Hepatocyte (in vitro differentiated cells): ENCODE measurements around the gene CIDEB. TPM values are rescaled to one million over a fixed set of nuclear protein-coding genes. Genes with fewer than 3 reads are reported as not detected.

Experiments
- DNase-seq: peaks from one replicate; pipeline ENCODE4 v3.0.0-alpha.2; 2016; ENCODE audit warnings: low spot score
- H2AFZ ChIP-seq: fragments of 200-600 bp; sonication (generic); 2 replicates; pipeline ENCODE4 v1.6.0; 2016; ENCODE audit warnings: antibody characterized with exemption, mild to moderate bottlenecking
- H3K27ac ChIP-seq: fragments of 200-600 bp; sonication (generic); 2 replicates; pipeline ENCODE4 v1.5.1; 2016; ENCODE audit warnings: mild to moderate bottlenecking
- H3K27me3 ChIP-seq: fragments of 200-600 bp; sonication (generic); 2 replicates; pipeline ENCODE4 v1.6.1; 2016
- H3K36me3 ChIP-seq: fragments of 200-600 bp; sonication (generic); replicated peaks from 2 replicates; pipeline ENCODE4 v1.5.1; 2016; ENCODE audit warnings: low read depth; ENCODE audit not compliant: insufficient read depth
- H3K4me1 ChIP-seq: fragments of 200-600 bp; sonication (generic); 2 replicates; pipeline ENCODE4 v1.5.1; 2016; ENCODE audit warnings: mild to moderate bottlenecking, moderate library complexity; ENCODE audit not compliant: insufficient read depth
- H3K4me2 ChIP-seq: fragments of 200-600 bp; sonication (generic); 2 replicates; pipeline ENCODE4 v1.6.0; 2016
- H3K4me3 ChIP-seq: fragments of 200-600 bp; sonication (generic); 2 replicates; pipeline ENCODE4 v1.5.1; 2016; ENCODE audit warnings: mild to moderate bottlenecking
- H3K79me2 ChIP-seq: fragments of 200-600 bp; sonication (generic); 2 replicates; pipeline ENCODE4 v1.6.0; 2017; ENCODE audit warnings: mild to moderate bottlenecking
- H3K9me2 ChIP-seq: fragments of 200-600 bp; sonication (generic); replicated peaks from 2 replicates; pipeline ENCODE4 v1.6.0; 2017; ENCODE audit warnings: mild to moderate bottlenecking; ENCODE audit not compliant: insufficient read depth
- H3K9me3 ChIP-seq: fragments of 200-600 bp; sonication (generic); 2 replicates; pipeline ENCODE4 v1.5.1; 2016; ENCODE audit warnings: low read depth, mild to moderate bottlenecking
- H4K20me1 ChIP-seq: fragments of 200-600 bp; sonication (generic); 2 replicates; pipeline ENCODE4 v1.6.0; 2016; ENCODE audit warnings: mild to moderate bottlenecking; ENCODE audit not compliant: insufficient read depth, poor library complexity, severe bottlenecking
- EZH2 ChIP-seq: fragments of 200-600 bp; sonication (generic); IDR thresholded peaks from 2 replicates; pipeline ENCODE4 v1.6.1; 2016; ENCODE audit warnings: antibody characterized with exemption, mild to moderate bottlenecking, borderline replicate concordance
- EZH2phosphoT487 ChIP-seq: fragments of 200-600 bp; sonication (generic); IDR thresholded peaks from one replicate; pipeline ENCODE4 v1.6.1; 2018; ENCODE audit warnings: antibody characterized with exemption, mild to moderate bottlenecking, low read depth, moderate library complexity; ENCODE audit not compliant: unreplicated experiment, severe bottlenecking
- WGBS: methylation state at CpG from one replicate; pipeline ENCODE4 v1.1.6; 2016; ENCODE audit warnings: low lambda C conversion rate; ENCODE audit errors: missing lambda C conversion rate; 5-methylcytosine and 5-hydroxymethylcytosine counted together
- polyA plus RNA-seq: library from polyadenylated mRNA; unstranded; fragments of >200 nt; fragmentation: Nextera tagmentation; extraction: Ambion mirVana; gene quantifications from 2 replicates; pipeline ENCODE4 v1.2.1, GENCODE V29; 2016
- total RNA-seq: library from RNA; depleted of rRNA; stranded (reverse); fragments of >200 nt; gene quantifications from 2 replicates; pipeline ENCODE4 v1.2.3, GENCODE V29; 2014
- TF ChIP-seq, protein P1 (sequence below): fragments of 200-600 bp; sonication (generic); IDR thresholded peaks from 2 replicates; pipeline ENCODE4 v1.5.1; 2016; ENCODE audit warnings: antibody characterized with exemption, mild to moderate bottlenecking; ENCODE audit not compliant: poor library complexity

Gene CIDEB
- total and polyA plus RNA-seq, 2 experiments from 2014 or later = 43.0 to 59.9 TPM

DNA sequence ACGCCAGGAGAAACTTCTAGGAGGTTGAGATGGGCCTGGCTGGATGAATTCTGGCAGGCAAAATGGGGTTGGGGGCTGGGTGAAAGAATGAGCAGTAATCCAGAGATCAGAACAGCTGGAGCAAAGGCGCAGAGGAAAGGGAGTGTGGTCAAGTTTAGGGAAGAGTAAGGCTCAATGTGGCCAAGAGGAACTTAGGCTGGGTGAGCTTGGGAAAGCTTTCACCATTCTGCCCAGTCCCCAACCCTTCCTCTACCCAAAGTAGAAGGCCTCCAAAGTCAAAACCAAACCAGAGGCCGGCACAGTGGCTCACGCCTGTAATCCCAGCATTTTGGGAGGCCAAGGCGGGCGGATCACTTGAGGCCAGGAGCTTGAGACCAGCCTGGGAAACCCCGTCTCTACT, 26.1 kb downstream of the CIDEB start:
- Histone ChIP-seq H3K4me2 (no peak overlapping the region), H2AFZ (no peak overlapping the region), H3K36me3 (no peaks in the 10 kb centered on the region), H3K9me2 (no peaks in the 10 kb centered on the region), H3K27me3 (no peaks in the 10 kb centered on the region), H3K9me3 (no peaks in the 10 kb centered on the region), H3K27ac (no peak overlapping the region), H4K20me1 (no peaks in the 10 kb centered on the region), H3K4me3 (no peak overlapping the region), H3K79me2 (peaks cover 2% of the 10 kb centered on the region), H3K4me1 (no peaks in the 10 kb centered on the region)
- no peak for DNase-seq
- 96% methylated on average over 7 of the region's 7 CpGs for WGBS
- TF ChIP-seq, protein P1, sequence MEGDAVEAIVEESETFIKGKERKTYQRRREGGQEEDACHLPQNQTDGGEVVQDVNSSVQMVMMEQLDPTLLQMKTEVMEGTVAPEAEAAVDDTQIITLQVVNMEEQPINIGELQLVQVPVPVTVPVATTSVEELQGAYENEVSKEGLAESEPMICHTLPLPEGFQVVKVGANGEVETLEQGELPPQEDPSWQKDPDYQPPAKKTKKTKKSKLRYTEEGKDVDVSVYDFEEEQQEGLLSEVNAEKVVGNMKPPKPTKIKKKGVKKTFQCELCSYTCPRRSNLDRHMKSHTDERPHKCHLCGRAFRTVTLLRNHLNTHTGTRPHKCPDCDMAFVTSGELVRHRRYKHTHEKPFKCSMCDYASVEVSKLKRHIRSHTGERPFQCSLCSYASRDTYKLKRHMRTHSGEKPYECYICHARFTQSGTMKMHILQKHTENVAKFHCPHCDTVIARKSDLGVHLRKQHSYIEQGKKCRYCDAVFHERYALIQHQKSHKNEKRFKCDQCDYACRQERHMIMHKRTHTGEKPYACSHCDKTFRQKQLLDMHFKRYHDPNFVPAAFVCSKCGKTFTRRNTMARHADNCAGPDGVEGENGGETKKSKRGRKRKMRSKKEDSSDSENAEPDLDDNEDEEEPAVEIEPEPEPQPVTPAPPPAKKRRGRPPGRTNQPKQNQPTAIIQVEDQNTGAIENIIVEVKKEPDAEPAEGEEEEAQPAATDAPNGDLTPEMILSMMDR = no peak
- TF ChIP-seq EZH2 (no peak), EZH2phosphoT487 (no peak)

DNA sequence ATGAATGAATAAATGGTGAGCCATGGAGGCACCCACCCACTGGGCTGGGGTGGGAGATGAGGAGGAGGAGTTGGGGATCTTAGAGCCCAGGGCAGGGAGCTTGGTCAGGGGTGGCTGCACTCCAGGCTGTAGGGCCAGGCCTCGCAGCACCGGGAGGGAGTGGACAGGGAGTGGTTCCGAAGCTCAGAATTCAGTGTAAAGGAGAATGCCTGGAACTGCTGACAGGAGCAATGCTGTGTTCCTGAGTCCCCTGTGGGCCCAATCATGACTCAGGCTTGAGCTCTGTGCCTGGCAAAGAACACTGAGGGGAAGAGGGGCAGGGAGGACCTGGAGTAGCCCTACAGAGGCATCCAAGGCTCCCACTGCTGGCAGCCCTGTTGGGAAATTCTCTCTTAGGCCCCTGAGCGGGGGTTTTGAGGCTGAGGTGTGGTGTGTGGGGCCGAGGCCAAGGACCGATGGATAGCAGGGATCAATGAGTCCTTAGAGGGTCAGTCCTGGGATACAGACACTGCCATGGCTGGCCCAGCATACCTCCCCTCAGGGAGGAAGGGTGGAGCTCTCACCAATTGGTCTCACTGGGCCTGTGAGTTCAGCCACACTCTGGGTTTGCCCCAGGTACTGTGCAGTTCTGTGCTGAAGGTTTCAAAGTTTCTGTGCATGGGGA, 26.8 kb downstream of the CIDEB start:
- Histone ChIP-seq H2AFZ (no peak overlapping the region), H3K27ac (no peak overlapping the region), H3K9me3 (no peaks in the 10 kb centered on the region), H4K20me1 (no peaks in the 10 kb centered on the region), H3K4me3 (no peak overlapping the region), H3K4me1 (no peaks in the 10 kb centered on the region), H3K4me2 (no peak overlapping the region), H3K36me3 (no peaks in the 10 kb centered on the region), H3K27me3 (no peaks in the 10 kb centered on the region), H3K9me2 (no peaks in the 10 kb centered on the region), H3K79me2 (peaks cover 5% of the 10 kb centered on the region)
- WGBS = 96% methylated on average over 5 of the region's 6 CpGs
- TF ChIP-seq EZH2phosphoT487 (no peak), EZH2 (no peak)
- TF ChIP-seq, protein P1 = no peak
- DNase-seq = no peak

DNA sequence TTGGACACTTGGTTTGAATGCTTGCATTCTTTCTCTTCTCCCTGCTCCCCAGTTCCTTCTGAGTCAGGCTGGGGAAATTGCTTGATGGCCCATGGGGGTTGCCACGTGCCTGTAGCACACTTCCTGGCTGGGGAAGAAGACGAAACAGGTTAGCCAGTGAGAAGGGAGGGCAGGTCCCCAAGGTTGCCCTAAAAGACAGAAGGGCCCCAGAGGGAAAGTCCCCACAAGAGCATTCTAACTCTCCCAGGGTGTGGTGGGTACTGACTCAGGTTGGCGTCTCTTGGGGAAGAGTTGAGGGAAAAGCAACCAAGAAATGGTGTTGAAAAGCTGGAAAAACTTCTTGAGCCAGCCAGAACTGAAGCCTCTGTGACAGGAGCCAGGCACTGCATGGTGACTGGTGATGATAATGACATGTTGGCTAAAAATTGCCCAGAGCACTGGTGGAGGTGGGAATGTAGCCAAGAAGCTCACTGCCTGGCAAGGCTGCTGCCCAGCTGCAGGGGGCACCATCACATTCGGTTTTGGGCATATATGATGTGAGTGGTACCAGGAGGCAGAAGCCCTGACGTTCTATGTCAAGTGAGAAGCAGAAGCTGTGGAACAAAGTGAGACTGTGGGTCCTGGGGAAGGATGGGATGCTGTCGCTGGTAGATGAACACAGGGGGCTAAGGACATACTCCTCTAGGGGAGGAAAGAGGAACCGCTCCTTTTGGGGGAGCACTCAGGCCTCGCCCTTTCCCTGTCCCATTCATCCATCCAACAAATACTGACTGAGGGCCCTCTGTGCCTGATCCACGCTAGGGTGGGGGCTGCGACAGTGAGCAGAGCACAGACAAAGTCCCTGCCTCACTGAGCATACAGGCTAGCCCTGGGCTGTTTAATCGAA, 28.2 kb downstream of the CIDEB start:
- 89% methylated on average over 11 of the region's 11 CpGs for WGBS
- no peak overlapping the region for H3K27ac ChIP-seq

More for the DNA sequence above, 28.2 kb downstream of the CIDEB start:
- Histone ChIP-seq H3K4me2 (no peak overlapping the region), H4K20me1 (no peaks in the 10 kb centered on the region), H3K9me3 (no peaks in the 10 kb centered on the region), H3K4me3 (no peak overlapping the region), H3K4me1 (no peaks in the 10 kb centered on the region), H2AFZ (no peak overlapping the region), H3K27me3 (no peaks in the 10 kb centered on the region), H3K36me3 (no peaks in the 10 kb centered on the region), H3K9me2 (no peaks in the 10 kb centered on the region), H3K79me2 (peaks cover 7% of the 10 kb centered on the region)
- no peak for DNase-seq
- TF ChIP-seq EZH2phosphoT487 (no peak), EZH2 (no peak)
- TF ChIP-seq, protein P1 = no peak
